ENCODE measurements around the gene ZNF800.

DNA sequence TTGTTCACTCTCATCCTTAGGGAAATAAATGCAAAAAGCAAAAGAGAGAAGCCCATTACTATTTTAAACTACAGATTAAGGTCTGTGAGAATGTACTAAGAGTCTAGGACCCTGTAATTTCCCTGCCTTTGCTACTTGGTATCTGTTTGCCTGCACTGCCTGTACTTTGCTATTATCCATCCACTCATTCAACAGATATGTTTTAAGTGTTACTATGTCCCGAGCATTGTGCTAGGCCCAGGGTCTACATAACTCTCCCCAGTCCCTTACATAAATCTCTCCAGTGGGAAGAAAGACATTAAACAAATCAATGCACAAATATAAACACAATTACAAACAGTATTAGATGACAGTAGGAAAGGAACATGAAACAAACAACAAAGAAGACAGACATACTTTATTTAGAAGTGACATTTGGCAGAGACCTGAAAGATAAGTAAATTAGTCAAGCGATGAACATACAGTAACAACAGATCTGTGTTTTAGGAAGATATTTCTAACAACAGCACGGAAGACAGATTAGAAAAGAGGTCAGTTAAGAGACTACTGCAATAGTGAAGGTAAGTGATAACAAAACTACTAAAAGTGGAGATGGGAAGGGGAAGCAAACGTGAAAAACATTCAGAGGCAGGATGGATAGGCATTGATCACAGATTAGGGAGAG is 30.0 kb downstream of the ZNF800 start:
- TF ChIP-seq EZH2 (IDR thresholded peaks at IDR 0.05; ENCODE audit: low read depth) (no peak), CTCF (conservative IDR thresholded peaks at IDR 0.05) (no peak)

Data from PC-9 (cell line).